Measurements from ENCODE around the gene TRAPPC2L.

TRAPPC2L gene

DNA sequence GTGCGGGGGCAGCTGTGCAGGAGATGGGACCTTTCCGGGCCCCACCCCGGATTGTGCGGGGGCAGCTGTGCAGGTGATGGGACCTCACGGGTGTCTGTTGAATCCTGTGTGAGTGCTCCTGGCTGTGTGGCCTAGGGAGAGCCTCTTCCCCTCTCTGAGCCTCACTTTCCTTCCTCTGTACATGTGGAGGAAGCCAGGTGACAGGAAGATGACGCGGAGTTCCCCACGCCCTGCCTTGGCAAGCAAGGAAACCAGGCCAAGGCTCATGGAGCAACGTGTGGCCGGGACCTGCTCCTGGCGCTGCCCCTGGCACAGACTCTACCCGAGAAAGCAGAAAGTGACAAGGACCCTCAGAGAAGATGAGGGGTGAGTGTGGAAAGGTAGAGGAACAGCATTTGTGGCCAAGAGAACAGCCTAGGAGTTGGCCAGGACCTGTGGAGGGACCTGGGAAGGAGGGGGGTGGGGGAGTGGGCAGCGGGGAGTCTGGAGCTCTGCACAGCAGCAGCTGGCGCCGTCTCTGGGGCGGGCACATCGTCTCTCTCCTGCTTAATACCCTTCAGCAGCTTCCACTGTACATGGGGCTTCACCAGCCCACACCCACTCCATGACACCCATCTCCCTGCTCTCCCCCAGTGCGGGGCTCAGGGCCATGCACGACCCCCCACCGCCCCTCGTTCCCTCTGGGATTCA, 47.9 kb downstream of the TRAPPC2L start:
- DNase-seq = no peak
- intact Hi-C loops (cut with DNase I) = no loop called here

DNA sequence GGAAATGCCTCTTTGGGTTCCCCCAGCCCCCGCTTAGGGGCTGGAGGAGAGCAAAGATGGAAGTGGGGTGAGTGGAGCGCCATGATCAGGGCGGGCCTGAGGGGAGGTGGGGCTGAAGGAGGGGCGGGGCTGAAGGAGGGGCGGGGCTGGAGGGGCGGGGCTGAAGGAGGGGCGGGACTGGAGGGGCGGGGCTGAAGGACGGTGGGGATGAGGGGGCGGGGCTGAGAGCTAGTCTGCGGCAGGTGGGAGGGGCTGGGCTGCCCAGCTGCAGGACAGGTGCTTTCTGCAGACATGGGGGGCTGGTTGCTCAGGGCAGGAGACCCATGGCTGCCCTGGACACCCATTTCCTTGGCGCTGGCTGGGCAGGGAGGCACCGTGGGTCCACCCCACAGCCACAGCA, 48.6 kb downstream of the TRAPPC2L start:
- intact Hi-C loops (cut with DNase I) = no loop called here
- no peak for DNase-seq

DNA sequence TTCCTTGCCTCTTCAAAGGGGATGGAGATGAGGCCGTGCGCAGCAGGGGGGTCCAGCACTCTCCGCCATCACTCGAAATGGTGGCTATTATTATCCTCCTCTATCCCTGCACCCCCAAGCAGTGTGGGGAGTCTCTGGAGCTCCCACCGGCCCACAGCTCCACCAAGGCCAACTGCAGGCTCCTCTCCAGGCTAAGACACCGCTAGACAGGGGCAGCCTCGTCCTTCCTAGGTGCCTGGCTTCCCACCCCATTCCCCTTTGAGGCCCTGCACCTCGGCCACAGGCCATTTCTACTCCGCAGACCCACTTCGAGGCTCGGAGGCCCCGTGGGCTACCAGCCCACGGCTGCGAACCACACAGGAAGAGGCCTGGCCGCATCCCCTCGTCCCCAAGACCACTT, 49.1 kb downstream of the TRAPPC2L start:
- intact Hi-C loops (cut with DNase I) = no loop called here
- no peak for DNase-seq

DNA sequence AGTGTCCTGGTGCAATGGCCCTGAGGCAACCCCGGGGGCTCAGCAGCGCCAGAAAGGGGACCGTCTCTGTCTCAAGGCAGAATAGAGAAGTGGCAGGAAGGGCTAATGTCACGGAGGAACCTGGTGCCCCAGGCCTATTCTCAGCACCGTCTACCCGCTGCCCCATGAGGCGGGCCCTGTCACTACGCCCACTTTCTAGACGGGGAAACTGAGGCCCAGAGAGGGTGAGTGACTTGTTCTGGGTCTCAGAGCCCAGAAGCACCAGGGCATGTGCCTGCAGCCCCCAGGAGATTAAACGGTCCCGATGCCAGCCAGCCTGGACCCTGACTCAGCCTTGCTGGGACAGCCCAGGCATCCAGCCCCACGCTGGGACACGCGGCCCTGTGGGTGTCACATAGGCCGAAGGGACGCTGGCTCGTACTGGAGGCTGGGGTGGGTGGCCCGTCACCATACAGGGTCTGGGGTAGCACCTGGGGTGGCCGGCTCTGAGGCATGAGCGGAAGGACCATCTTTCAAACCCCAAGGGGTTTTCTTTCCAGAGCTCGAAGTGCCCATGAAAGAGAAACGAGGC, 49.7 kb downstream of the TRAPPC2L start:
- intact Hi-C loops (cut with DNase I) = no loop called here
- DNase-seq = no peak

DNA sequence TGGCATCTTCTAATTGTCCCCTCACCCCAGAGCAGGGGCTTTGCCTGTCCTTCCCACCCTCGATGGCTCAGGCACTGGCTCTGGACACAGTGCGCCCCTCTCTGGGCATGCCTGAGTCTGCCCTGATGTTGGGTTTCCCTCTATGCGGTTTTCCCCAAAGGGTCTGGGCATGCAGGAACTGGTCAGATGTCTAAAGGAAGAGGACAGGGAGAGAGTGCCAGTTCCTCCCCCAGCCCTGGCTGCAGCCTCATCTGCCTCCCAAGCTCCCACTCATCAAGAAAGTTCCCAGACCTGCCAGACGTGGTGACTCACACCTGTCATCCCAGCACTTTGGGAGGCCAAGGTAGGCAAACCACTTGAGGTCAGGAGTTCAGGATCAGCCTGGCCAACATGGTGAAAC, 50.8 kb downstream of the TRAPPC2L start:
- DNase-seq = no peak
- intact Hi-C loops (cut with DNase I) = no loop called here

DNA sequence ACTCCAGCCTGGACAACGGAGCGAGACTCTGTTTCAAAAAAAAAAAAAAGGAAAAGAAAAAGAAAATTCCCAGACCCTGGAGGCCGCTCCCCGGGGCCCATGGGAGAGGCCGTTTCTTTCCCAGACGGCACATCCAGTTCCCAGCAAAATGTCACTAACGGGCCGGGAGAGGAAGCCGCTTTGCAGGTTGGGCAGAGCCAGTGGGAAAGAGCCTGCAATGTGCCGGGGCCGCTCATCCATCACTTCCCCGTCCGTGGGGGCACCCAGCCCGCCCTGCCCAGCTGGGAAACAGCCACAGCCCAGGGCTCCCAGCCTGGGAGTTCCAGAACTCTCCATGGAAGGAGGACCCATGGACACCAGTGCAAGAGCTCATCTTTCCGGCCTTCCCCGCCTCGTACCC, 51.4 kb downstream of the TRAPPC2L start:
- no peak for DNase-seq
- intact Hi-C loops (cut with DNase I) = no loop called here

DNA sequence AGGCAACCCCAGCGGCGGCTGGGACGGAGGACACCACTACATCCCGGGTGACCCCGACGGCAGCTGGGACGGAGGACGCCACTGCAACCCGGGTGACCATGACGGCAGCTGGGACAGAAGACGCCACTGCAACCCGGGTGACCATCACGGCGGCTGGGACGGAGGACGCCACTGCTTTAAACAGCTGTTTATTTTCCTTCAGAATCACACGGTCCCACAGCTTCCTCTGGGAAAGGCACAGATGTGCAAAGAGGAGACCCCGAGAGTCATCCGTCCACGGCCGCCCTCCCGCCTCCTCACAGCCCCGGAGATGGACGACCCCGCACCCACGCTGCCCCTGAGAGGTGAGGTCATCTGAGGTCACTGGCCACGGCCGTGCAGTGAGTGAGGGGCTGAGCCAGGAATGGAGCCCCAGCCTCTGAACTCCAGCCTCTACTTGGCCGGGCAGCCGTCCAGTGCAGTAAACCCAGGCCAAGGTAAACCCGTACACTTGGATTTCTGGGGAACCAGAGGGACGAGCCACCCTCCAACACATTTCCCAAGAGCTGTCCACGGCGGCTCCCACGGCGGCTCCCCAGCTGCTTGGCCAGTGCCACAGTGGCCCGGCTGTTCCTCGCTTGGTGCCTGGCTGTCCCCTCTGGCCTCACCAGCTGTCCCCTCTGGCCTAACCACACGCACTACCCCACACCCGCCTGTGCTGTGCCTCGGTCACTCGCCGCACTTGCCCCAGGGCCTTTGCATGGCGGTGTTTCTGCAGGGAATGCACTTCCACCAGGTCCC, 52.7 kb downstream of the TRAPPC2L start:
- intact Hi-C loops (cut with DNase I) = no loop called here
- no peak for DNase-seq

DNA sequence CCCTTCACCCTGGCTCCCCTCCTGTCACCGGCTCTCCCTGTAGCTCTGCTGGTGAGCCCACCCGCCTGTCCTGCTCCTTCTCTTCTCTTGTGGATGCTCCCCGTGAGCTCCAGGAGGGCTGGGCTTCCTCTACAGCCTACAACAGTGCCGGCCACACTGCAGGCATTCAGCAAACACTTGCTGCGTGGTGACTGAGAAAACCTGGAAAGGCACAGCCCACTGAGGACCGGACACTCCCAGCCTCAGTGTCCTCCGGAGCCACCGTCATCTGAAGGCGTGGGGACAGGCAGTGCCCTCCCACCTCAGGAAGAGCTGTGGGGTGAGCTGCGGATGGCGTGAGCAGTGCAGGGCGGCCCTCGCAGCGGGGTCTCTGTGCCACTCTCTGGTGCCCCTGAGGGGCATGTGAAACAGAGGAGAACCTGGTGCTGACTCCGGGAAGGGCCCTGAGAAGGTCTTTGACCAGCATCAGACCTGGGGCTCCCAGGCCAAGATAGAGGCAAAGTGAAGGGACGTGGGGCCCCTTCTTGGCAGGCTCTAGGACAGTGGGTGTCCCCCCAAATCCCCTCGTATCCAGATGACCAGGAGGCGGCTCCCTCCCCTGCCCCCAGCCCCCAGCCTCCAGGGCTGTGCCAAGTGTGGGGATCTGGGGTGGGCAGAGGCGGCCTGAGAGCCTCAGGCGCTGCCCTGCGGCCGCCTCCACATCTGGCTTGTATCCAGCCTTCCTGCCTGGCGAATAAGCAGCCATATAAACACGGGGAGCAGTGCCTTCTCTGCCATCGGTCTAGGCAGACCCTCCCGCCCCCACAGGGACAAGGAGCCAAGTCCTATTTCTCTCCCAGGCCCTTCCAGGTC, 53.6 kb downstream of the TRAPPC2L start:
- intact Hi-C loops (cut with DNase I) = no loop called here
- no peak for DNase-seq

DNA sequence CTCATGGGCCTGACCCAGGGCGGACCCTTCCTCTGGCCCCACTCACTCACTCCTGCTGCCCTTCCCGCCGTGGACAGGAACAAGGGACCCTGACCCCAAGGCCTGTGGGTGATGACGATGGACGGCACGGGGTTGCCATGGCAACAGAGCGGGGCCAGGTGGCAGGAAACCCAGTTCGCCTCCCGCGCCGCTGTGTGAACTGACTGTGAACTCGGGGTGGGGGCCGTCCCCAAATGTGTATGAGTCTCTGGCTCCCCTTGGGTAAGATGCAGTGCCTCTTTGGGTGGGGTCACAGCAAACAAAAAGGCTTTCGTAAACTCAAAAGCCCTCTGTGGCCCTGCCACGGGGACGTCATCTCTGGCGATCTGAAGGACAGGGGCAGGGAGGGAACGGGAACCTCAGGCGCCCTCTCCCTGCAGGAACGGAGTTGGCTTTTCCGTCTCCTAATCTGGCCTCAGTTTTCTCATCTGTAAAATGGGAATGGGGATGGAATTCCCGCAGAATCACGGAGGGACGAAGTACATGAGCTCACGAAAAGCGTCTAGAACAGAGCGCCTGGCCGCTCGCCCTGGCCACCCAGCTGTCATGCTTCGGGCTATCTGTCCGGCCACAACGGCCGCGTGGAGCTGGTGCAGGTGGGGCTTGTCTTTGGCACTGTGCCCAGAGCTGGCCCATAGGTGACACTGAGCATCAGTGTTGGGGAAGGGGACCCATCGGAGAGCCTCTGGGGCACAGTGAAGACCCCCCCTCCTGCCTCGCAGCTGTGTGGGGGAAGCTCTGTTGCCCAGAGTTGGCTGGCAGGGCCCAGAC, 54.4 kb downstream of the TRAPPC2L start:
- intact Hi-C loops (cut with DNase I) = no loop called here
- DNase-seq = no peak

DNA sequence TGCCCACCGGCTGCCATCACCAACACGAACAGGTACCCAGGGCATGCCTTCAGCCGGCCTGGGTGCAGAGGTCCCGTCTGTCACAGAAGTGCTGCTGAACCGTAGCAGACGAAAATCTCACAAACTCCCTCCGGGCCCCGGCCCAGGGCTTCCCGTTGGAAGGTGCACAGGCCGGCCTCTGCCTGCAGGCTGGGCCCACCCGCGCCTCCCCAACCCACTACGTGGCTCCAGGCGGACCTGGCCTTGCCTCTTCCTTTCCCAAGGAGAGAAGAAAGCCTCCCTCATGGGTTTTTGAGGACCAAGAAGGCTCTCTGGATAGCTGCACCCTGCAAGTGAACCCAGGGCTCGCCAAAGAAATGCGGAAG, 55.0 kb downstream of the TRAPPC2L start:
- no peak for DNase-seq
- intact Hi-C loops (cut with DNase I) = no loop called here

Measured in posterior cingulate gyrus (tissue), 11 donors.